NB4 (cell line): ENCODE measurements around the gene SRRM2.

Source experiments
- CTCF ChIP-seq: IDR thresholded peaks from one replicate; pipeline ENCODE4 v1.5.1; 2012; ENCODE audit warnings: low read depth, low read length
- MAX ChIP-seq: IDR thresholded peaks from 2 replicates; pipeline ENCODE4 v1.6.1; 2011; ENCODE audit warnings: low read depth, low read length
- POLR2A ChIP-seq: IDR thresholded peaks from 2 replicates; pipeline ENCODE4 v1.6.1; 2011; ENCODE audit warnings: mild to moderate bottlenecking; ENCODE audit not compliant: insufficient read length; ENCODE audit errors: extremely low read depth

GRCh38 chr16:2745116-2745890 lies 7.1 kb upstream of the SRRM2 start:
- TF ChIP-seq CTCF (no peak), POLR2A (no peak), MAX (no peak)
